ENCODE data around the gene VIL1. TPM values are rescaled to one million over a fixed set of nuclear protein-coding genes. Genes with fewer than 3 reads are reported as not detected.

Gene VIL1
- total RNA-seq = not detected in 2 replicates

GRCh38 chr2:218418717-218419458 is at the start of gene VIL1:
Gene VIL1, plus strand, starts transcription at chr2:218419123. Its CDS starts 4,656 bp downstream, at chr2:218423779.
- no peak for DNase-seq (ENCODE audit: low read depth)

GRCh38 chr2:218369330-218369729 is 49.6 kb upstream of the VIL1 start:
- no peaks in the 10 kb centered on the region for H3K27me3 ChIP-seq (ENCODE audit: control insufficient read depth, insufficient read depth, low read length)
- TF ChIP-seq, protein P1, sequence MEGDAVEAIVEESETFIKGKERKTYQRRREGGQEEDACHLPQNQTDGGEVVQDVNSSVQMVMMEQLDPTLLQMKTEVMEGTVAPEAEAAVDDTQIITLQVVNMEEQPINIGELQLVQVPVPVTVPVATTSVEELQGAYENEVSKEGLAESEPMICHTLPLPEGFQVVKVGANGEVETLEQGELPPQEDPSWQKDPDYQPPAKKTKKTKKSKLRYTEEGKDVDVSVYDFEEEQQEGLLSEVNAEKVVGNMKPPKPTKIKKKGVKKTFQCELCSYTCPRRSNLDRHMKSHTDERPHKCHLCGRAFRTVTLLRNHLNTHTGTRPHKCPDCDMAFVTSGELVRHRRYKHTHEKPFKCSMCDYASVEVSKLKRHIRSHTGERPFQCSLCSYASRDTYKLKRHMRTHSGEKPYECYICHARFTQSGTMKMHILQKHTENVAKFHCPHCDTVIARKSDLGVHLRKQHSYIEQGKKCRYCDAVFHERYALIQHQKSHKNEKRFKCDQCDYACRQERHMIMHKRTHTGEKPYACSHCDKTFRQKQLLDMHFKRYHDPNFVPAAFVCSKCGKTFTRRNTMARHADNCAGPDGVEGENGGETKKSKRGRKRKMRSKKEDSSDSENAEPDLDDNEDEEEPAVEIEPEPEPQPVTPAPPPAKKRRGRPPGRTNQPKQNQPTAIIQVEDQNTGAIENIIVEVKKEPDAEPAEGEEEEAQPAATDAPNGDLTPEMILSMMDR (IDR thresholded peaks at IDR 0.05; ENCODE audit: insufficient read depth, low read length, poor library complexity, severe bottlenecking) = no peak
- no peaks in the 10 kb centered on the region for H3K36me3 ChIP-seq (ENCODE audit: control insufficient read depth, insufficient read depth, low read length)
- DNase-seq (ENCODE audit: low read depth) = no peak
- no peak overlapping the region for H3K4me3 ChIP-seq (ENCODE audit: low read depth, low read length)

More at GRCh38 chr2:218418717-218419458, at the start of gene VIL1:
- no peak within 1 kb of the TSS for H3K4me3 ChIP-seq (ENCODE audit: low read depth, low read length)
- no peaks in the 10 kb centered on the region for H3K36me3 ChIP-seq (ENCODE audit: control insufficient read depth, insufficient read depth, low read length)
- H3K27me3 ChIP-seq (ENCODE audit: control insufficient read depth, insufficient read depth, low read length) = no peaks in the 10 kb centered on the region
- TF ChIP-seq, protein P1 (IDR thresholded peaks at IDR 0.05; ENCODE audit: insufficient read depth, low read length, poor library complexity, severe bottlenecking) = no peak

GRCh38 chr2:218370410-218371063 is 48.4 kb upstream of the VIL1 start:
- Histone ChIP-seq H3K36me3 (ENCODE audit: control insufficient read depth, insufficient read depth, low read length) (no peaks in the 10 kb centered on the region), H3K4me3 (ENCODE audit: low read depth, low read length) (no peak overlapping the region), H3K27me3 (ENCODE audit: control insufficient read depth, insufficient read depth, low read length) (no peaks in the 10 kb centered on the region)
- DNase-seq (ENCODE audit: low read depth) = no peak
- TF ChIP-seq, protein P1 (IDR thresholded peaks at IDR 0.05; ENCODE audit: insufficient read depth, low read length, poor library complexity, severe bottlenecking) = no peak

- no peaks in the 10 kb centered on the region for H3K36me3 ChIP-seq (ENCODE audit: control insufficient read depth, insufficient read depth, low read length)
- TF ChIP-seq, protein P1 (IDR thresholded peaks at IDR 0.05; ENCODE audit: insufficient read depth, low read length, poor library complexity, severe bottlenecking) = no peak
- no peaks in the 10 kb centered on the region for H3K27me3 ChIP-seq (ENCODE audit: control insufficient read depth, insufficient read depth, low read length)
- DNase-seq (ENCODE audit: low read depth) = no peak
- no peak overlapping the region for H3K4me3 ChIP-seq (ENCODE audit: low read depth, low read length)
These were observed 47.0 kb upstream of the VIL1 start for GRCh38 chr2:218371983-218372350.

- Histone ChIP-seq H3K4me3 (ENCODE audit: low read depth, low read length) (no peak overlapping the region), H3K27me3 (ENCODE audit: control insufficient read depth, insufficient read depth, low read length) (no peaks in the 10 kb centered on the region), H3K36me3 (ENCODE audit: control insufficient read depth, insufficient read depth, low read length) (no peaks in the 10 kb centered on the region)
- TF ChIP-seq, protein P1 (IDR thresholded peaks at IDR 0.05; ENCODE audit: insufficient read depth, low read length, poor library complexity, severe bottlenecking) = no peak
- DNase-seq (ENCODE audit: low read depth) = no peak
These were observed 44.1 kb upstream of the VIL1 start for GRCh38 chr2:218374795-218375194.

Data from kidney epithelial cell (primary cell).